ENCODE results near the gene CEP97.

- TF ChIP-seq, protein P1, sequence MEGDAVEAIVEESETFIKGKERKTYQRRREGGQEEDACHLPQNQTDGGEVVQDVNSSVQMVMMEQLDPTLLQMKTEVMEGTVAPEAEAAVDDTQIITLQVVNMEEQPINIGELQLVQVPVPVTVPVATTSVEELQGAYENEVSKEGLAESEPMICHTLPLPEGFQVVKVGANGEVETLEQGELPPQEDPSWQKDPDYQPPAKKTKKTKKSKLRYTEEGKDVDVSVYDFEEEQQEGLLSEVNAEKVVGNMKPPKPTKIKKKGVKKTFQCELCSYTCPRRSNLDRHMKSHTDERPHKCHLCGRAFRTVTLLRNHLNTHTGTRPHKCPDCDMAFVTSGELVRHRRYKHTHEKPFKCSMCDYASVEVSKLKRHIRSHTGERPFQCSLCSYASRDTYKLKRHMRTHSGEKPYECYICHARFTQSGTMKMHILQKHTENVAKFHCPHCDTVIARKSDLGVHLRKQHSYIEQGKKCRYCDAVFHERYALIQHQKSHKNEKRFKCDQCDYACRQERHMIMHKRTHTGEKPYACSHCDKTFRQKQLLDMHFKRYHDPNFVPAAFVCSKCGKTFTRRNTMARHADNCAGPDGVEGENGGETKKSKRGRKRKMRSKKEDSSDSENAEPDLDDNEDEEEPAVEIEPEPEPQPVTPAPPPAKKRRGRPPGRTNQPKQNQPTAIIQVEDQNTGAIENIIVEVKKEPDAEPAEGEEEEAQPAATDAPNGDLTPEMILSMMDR (IDR thresholded peaks at IDR 0.05) = no peak
- no peak for TF ChIP-seq POLR2A (IDR thresholded peaks at IDR 0.05)
Measured at GRCh38 chr3:101762041-101762646, 37.7 kb downstream of the CEP97 start.

Measured in uterus (tissue), 2 donors.